GM12872 (cell line): ENCODE data around the gene RCE1.

Experiments used
- TF ChIP-seq, protein P1 (sequence below): IDR thresholded peaks from 3 replicates; pipeline ENCODE4 v1.5.1; 2011; ENCODE audit warnings: low read depth, mild to moderate bottlenecking, low read length, moderate library complexity; ENCODE audit not compliant: insufficient read depth

The RCE1 gene

DNA sequence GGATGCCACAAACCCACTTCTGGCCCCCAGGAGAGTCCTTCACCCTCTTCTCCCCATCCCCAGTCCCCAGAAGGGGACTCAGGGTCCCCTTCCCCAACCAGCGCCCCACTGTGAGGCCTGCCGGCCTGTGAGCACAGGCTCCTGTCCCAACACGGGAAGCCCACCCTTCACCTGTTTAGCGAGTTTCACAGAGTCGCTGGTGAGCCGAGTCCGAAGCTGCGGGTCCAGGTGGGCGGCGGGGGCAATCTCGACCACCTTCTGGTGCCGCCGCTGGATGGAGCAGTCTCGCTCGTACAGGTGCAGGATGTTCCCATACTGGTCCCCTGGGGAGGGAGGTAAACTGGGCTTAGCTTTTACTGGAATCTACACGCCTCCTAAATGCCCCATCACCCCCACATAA, 26.9 kb downstream of the RCE1 start:
- TF ChIP-seq, protein P1, sequence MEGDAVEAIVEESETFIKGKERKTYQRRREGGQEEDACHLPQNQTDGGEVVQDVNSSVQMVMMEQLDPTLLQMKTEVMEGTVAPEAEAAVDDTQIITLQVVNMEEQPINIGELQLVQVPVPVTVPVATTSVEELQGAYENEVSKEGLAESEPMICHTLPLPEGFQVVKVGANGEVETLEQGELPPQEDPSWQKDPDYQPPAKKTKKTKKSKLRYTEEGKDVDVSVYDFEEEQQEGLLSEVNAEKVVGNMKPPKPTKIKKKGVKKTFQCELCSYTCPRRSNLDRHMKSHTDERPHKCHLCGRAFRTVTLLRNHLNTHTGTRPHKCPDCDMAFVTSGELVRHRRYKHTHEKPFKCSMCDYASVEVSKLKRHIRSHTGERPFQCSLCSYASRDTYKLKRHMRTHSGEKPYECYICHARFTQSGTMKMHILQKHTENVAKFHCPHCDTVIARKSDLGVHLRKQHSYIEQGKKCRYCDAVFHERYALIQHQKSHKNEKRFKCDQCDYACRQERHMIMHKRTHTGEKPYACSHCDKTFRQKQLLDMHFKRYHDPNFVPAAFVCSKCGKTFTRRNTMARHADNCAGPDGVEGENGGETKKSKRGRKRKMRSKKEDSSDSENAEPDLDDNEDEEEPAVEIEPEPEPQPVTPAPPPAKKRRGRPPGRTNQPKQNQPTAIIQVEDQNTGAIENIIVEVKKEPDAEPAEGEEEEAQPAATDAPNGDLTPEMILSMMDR, result no peak

DNA sequence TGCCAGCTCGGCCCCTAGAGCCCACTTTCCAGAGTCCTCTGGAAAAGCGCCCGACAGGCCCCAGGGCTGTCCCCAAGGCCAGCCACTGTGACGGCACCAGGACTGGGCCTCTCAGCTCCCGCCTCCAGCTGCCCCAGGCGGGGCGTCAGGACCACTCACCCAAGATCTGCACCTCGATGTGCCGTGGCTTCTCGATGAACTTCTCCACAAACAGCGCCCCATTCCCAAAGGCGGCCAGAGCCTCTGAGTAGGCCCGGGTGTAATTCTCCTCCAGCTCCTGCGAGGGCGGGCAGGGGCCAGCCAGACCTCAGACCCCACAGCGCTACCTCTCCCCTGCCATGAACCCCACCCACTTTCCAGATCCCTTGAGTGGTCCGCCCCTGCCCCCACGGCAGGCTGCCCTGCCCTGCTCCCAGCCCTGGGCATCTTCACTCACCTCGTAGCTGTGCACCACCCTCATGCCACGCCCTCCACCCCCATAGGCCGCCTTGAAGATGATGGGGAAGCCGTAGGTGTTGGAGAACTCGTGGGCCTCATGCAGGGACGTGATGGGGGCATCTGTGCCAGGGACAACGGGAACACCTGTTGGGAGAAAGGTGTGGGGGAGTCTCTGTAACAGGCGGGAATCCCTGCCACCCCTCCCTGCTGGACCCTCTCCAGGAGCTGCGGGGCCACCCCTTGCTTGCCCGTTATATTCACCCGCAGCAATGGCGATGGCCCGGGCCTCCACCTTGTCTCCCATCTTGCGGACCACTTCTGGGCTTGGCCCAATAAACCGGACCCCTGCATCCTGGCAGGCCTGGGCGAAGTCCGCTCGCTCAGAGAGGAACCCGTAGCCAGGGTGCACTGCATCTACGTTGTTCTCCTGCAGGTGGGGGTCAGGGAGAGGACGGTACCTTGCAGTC, 27.6 kb downstream of the RCE1 start:
- TF ChIP-seq, protein P1, result no peak

DNA sequence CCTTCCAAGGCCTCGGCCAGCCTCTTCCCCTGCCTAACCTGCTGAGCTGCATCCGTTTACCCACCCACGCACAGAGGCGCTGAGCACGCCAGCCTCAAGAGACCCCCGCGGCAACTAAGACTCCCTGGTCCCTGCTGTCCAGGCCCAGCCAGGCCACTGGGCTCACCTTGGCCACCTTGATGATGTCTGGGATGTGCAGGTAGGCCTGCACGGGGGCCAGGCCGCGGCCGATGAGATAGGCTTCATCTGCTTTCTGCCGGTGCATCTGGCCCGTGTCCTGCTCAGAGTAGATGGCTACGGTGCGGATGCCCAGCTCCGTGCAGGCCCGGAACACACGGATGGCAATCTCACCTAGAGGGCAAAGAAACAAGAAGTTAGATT, 28.3 kb downstream of the RCE1 start:
- TF ChIP-seq, protein P1, result no peak

DNA sequence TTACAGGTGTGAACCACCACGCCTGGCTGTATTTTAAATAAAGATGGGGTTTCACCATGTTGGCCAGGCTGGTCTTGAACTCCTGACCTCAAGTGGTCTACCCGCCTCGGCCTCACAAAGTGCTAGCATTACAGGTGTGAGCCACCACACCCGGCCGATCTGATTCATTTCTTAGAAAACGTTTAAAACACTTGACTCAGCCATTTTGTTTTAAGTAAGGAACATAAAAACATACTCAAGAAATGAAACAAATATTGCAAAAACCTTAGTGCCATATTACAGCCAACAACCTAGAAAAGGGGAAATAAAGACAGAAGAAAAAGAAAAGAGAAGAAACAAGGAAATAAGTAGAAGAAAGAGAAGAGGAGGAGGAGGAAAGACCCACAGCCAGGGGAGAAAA, 31.0 kb downstream of the RCE1 start:
- TF ChIP-seq, protein P1, result no peak

DNA sequence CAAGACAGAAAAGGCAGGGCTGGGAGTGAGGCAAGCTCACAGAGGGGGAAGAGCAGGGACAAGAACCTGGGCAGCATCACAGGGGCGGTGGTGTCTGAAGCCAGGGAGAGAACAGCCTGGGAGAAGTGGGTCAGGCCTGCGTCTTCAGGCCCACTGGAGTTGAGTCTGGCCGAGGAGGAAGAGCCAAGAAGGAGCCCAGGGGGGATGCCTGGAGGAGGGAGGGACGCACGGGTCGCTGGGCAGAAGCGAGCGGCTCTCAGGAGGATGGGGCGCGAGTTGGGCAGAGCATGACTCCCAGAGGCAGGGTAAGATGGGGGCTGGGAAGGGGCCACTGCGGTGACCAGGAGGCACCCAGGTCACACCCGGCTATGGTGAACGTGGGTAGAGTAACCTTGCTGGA, 32.1 kb downstream of the RCE1 start:
- TF ChIP-seq, protein P1, result no peak

DNA sequence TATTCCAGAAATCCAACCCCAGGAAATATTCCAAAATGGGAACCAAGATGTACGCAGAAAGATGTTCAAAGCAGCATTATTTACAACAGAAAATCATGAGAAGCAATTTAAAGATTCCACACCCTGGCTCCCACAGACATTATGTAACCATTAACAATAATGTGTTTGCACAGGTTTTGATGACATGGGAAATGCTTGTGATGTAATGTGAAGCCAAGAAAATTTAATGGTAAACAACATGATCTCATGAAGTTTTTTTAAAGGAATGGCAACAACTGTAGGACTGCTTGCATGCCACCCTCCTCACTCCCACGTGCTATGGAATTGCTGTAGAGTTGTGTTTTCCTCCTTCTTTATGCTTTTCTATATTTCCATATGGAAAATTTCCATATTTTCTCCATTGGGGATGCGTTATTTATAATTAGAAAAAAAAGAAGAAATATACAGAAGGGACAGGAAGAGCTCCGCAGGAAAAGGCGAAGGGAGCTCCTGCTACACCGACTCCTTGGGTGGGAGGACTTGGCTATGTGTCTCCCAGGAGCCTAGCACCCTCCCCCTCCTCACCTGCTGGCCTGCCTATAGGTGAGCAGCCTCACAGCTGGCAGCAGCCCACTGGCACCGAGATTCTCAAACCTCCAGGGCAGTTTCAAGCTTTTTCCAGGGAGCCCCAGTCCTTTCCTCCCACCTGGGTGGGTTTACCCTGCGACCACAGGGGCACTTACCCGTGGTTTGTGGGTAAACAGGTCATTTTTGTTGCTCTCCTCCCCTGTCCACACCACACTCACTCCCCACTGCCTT, 34.5 kb downstream of the RCE1 start:
- TF ChIP-seq, protein P1, result no peak

DNA sequence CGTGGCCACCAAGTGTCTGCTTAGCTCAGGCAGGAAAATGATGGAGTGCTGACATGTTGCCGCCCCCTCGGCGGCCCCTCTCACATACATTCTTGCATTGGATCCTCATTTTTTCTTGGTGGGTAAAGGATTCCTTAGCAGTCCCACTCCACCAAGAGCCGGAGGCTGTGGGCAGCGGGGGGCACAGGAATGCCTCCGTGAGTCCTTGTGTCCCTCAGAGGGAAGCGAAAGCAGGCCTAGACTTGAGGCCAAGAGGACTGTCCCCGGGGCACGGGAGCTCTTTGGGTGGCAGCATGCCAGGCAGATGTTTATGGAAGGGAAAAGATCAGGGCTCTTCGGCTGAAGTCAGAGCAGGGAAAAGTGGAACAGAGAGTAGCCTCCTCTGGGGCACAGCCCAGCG, 35.2 kb downstream of the RCE1 start:
- TF ChIP-seq, protein P1, result no peak
